Spleen (tissue), 7 donors: ENCODE results near the gene N4BP2L1.
"Not testable (repeated sequence)": the region's sequence is repeated elsewhere in the genome, so short reads cannot be mapped to it uniquely, and the experiment has no call there.

Source experiments
- CTCF ChIP-seq, 11 experiments: fragments of 200-600 bp in 7 of 11; fragments of 450-650 bp in 4 of 11; sonication (generic) in 4 of 11; IDR thresholded peaks in 8 of 11; conservative IDR thresholded peaks in 3 of 11; 1 replicate in 7 of 11; 2 replicates in 4 of 11; pipeline versions ENCODE4 v1.4.0 to v1.8.0; 2016 to 2021; ENCODE audit warnings: antibody characterized with exemption in 11 of 11, inconsistent platforms in 4 of 11, mild to moderate bottlenecking in 1 of 11
- POLR2A ChIP-seq, 3 donors: fragments of 450-650 bp; IDR thresholded peaks; one replicate each; pipeline ENCODE4 v1.5.1; 2017; ENCODE audit warnings: antibody characterized with exemption in 3 of 3, mild to moderate bottlenecking in 1 of 3
- donor health status: DM: no; HTN: no; CAD: no; lungs with moderate emphysema.
- donor health status: DM: no; HTN: no; CAD: no.
- donor health status: DM: no; HTN: no; CAD: no.

DNA sequence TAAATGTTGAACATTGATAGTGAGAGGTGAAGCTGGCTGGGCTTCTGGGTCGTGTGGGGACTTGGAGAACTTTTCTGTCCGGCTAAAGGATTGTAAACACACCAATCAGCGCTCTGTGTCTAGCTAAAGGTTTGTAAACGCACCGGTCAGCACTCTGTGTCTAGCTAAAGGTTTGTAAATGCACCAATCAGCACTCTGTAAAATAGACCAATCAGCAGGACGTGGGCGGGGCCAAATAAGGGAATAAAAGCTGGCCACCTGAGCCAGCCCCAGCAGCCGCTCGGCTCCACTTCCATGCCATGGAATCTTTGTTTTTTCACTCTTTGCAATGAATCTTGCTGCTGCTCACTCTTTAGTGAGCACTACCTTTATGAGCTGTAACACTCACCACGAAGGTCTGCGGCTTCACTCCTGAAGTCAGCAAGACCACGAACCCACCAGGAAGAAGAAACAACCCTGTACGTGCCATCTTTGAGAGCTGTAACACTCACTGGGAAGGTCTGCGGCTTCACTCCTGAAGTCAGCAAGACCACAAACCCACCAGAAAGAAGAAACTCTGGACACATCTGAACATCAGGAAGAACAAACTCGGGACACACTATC is 77.0 kb downstream of the N4BP2L1 start:
- not testable (repeated sequence) for TF ChIP-seq POLR2A (IDR thresholded peaks at IDR 0.05); CTCF (IDR thresholded peaks at IDR 0.05 in 8 of 11, conservative IDR thresholded peaks at IDR 0.05 in 3 of 11)
